GM15510 (cell line): Measurements from ENCODE around the gene RAET1E.

ENCODE experiments used
- POLR2A ChIP-seq: IDR thresholded peaks from 3 replicates; pipeline ENCODE4 v1.6.1; 2011; ENCODE audit warnings: borderline replicate concordance; ENCODE audit not compliant: insufficient read length; ENCODE audit errors: extremely low read depth

RAET1E gene

DNA sequence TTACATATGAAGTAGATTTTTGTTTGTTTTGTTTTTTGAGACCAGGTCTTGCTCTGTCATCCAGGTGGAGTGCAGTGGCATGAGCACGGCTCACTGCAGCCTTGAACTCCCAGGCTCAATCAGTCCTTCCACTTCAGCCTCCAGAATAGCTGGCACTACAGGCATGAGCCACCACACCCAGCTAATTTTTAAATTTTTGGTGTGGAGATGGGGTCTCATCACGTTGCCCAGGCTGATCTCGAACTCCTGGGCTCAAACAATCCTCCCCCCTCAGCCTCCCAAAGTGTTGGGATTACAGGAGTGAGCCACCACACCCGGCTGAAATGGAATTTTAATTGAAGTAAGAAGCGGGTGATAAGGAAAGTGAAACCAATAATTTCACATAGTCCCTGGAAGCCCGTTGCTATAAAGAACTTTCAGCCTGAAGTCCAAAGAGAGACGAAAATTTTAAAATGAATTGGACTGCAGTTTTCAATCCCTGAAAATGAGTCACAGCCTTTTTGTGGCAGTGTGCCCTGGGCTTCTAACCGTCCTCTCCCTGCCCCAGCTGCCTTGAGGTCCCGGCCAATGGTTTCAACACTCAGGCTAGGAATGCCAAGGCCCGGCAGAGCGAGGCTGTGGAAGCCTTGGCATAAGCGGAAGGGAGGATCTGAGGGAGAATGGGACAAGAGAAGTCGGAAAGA, 757 bp downstream of the RAET1E start:
- no peak for TF ChIP-seq POLR2A

DNA sequence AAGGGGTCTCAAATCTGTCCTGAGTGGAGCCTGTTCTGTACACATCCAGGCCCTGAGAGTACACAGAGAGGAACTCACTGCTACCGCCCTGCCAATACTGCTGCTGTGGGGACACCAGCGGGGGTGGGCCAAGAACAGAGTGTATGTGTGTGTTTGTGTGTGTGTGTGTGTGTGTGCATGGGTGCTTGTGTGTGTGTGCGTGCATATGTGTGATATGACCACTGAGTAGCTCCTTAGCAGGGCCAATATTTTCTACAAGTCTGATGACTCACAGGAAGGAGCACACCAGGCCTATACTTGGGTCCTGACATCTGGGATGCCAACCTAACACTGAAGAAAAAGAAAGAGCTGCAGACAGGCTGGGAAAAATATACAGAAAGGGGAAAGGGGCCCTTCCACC, 1.4 kb downstream of the RAET1E start:
- no peak for TF ChIP-seq POLR2A

DNA sequence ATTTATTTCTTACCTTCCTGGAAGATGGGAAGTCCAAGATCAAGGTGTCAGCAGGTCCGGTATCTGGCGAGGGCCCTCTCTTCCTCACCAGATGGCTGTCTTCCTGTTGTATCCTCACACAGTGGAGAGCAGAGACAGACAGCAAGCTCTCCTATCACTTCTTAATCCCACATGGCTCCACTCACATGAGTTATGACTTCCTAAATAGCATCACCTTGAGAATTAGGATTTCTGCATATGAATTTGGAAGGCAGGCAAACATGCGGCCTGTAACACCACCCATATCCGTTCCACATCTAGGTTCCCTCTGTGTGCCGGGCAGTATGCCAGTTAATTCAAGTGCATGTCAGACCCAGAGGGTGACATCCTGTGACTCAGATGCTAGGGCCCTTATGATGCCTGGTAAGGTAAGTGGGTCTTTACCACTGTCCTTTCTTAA, 2.1 kb downstream of the RAET1E start:
- no peak for TF ChIP-seq POLR2A

DNA sequence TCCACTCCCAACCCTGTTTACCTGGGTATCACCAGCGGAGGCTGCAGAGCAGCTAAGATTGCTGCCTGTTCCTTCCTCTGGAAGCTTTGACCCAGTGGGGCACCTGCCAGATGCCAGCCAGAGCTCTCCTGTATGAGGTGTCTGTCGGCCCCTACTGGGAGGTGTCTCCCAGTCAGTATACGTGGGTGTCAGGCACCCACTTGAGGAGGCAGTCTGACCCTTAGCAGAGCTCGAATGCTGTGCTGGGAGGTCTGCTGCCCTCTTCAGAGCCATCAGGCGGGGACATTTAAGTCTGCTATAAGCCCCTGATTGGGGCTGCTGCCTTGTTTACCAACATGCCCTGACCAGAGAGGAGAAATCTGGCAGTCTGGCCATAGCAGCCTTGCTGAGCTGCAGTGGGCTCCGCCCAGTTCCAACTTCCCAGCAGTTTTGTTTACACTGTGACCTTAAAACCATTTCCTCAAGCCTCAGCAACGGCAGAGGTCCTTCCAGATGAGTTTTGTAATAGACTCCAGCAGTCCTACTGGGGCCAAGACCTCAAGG, 2.8 kb downstream of the RAET1E start:
- TF ChIP-seq POLR2A: no peak

DNA sequence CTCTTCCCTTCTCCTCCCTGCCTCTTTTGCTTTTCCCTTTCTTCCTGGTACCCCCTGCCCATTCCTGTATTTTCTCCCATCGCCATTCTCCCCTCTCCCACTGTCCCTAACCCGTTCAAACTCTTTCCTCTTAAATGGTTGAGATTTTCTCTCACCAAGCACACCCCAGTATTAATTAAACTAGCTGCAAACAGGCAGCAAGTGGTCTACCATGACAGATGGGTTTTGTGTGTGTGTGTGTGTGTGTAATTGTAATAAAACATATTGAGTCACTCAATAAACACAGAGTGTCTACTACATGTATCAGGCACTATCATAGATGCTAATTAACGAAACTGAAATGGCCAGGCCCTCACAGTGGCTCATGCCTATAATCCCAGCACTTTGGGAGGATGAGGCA, 6.7 kb downstream of the RAET1E start:
- no peak for TF ChIP-seq POLR2A

DNA sequence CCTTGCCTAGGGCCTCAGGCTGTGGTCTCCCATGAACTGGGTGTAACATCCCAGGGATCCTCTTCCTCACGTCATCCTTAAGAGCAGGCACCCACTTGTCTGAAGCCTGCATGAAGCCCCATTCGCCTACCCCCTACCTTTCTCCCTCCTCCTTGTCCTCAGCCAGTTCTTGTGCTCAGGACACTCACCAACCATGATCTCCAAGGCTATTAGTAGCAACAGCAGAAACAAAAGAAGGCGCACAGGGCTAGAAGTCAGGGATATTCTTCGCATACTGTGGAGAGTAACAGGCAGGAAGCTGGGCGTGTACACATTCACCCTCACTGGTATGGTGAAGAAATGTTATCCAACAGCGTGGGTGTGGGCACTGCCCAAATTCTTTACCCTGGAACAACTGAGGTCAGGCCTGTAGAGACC, 7.3 kb downstream of the RAET1E start:
- TF ChIP-seq POLR2A: no peak

DNA sequence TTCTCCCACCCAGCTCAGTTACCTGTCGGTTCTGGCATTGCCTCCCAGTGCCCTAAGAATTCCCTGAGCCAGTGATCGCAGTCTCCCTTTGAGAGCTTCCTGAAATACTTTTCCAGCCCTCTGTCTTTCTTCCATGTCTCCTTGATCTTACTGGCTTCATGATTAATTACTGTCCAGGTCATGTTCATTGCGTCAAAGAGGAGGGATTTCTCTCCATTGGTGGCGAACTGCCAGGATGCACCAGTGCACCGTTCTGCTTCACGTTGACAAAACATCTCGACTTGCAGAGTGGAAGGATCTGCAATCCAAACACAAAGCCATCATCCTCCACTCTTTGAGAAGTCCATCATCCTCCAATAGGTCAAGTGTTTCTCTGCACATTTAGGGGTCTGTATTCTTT, 8.6 kb downstream of the RAET1E start:
- no peak for TF ChIP-seq POLR2A

DNA sequence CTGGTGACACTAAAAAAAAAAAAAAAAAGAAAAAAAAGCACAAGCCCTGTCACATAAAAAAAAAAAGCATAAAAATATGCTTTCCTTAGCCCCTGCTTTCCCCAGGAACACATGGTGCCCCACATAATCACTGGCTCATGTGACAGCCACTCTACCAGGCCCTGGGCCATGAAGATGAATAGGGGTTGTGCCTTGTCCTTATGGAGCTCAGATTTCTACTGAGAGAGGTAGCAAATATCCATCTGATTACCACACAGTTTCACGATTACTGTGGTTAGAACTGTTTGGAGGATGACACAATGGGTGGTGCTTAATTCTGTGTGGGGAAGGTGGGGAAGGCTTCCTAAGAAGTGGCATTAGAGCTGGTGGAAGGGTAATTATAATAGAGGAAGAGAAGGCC, 9.3 kb downstream of the RAET1E start:
- TF ChIP-seq POLR2A: no peak

DNA sequence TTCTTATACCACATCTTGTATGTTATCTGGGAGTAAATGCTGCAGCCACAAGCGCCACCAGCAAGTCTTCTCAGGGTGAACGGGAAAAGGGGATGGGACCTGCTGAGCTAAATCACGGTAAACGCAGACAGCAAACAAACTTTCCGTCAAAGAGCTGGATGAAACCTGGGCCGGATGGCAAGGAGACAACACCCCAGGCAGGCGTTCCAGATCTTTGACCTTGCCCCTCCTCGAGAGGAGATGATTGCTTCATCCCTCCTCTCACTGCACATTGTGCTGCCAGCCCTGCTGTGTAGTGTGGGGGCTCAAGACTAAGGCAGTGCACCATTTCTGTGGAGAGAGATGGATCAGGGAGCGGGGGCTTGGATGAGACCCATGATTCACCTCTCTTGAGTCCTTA, 9.8 kb downstream of the RAET1E start:
- no peak for TF ChIP-seq POLR2A

DNA sequence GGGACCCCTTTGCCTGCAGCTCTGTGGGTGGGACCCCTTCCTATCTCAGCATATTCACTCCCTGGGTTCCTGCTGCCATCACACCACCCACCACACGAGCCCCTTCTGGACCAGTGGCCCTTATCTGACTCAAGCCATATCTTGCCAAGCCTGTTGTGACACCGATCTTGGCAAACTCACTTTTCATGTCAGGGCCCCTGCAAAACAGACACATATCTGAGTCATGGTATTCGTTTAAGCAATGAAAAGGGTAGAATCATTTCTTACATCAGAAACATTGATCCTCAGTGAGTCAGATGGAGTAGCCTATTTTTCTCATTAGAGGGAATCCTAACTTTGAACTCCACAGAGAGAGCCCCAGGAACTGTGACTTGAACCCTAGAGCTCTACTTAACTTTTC, 10.6 kb downstream of the RAET1E start:
- TF ChIP-seq POLR2A: no peak

DNA sequence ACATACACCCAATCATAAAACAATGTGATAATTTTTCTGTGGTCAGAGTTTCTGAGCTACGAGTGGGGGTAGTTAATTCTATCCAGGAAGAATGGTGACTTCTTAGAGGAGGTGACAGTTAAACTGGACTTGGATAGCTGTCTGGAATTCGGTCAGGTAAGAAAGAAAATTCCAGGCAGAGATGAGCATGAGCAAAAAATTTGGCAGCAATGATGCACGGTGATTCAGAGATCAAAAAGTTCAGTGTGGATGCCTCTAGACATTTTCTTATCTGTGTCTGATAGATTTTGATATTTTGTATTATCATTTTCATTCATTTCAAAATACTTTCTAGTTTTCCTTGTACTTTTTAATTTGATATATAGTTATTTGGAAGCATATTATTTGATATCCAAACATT, 12.0 kb downstream of the RAET1E start:
- TF ChIP-seq POLR2A: no peak

DNA sequence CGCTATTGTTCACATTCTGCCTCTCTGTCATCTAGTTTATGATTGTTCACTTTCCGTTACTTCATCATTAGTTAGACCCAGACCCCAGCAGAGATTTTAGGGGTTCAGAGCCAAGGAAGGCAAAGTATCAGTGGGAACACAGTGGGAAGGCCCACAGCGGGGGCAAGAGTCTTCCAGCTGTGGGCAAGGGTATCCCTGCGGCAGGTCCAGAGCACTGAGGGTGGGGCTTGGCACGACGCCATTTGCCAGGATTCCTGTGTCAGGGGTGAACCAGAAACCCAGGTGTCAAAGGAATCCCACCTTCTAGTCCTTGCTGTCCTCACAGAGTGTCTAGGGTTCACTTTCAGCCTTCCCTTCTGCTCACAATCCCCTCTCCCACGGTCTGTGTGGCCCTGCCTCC, 13.3 kb downstream of the RAET1E start:
- no peak for TF ChIP-seq POLR2A

DNA sequence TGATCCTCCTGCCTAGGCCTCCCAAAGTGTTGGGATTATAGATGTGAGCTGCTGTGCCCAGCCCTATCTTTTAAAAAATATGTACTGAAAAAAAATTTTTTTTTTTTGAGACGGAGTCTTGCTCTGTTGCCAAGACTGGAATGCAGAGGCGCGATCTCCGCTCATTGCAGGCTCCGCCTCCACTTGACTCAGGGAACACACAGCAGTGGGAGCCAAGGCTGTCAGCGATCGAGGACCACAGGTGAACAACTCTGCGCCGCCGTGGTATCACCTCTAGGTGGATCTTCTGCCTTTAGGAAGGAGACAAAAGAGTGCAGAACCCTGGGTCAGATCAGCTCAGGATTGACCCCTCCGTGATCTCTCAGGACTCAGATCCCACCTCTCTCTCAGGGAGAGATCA, 13.7 kb downstream of the RAET1E start:
- TF ChIP-seq POLR2A: no peak

DNA sequence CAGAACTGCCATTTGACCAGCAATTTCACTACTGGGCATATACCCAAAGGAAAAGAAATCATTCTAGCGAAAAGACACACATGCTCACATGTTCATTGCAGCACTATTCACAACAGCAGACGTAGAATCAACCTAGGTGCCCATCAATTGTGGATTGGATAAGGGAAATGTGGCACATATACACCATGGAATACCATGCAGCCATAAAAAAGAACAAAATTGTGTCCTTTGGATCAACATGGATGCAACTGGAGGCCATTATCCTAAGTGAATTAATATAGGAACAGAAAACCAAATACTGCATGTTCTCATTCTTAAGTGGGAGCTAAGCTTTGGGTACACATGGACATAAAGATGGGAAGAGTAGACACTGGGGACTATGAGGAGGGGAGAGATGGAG, 16.1 kb downstream of the RAET1E start:
- TF ChIP-seq POLR2A: no peak

DNA sequence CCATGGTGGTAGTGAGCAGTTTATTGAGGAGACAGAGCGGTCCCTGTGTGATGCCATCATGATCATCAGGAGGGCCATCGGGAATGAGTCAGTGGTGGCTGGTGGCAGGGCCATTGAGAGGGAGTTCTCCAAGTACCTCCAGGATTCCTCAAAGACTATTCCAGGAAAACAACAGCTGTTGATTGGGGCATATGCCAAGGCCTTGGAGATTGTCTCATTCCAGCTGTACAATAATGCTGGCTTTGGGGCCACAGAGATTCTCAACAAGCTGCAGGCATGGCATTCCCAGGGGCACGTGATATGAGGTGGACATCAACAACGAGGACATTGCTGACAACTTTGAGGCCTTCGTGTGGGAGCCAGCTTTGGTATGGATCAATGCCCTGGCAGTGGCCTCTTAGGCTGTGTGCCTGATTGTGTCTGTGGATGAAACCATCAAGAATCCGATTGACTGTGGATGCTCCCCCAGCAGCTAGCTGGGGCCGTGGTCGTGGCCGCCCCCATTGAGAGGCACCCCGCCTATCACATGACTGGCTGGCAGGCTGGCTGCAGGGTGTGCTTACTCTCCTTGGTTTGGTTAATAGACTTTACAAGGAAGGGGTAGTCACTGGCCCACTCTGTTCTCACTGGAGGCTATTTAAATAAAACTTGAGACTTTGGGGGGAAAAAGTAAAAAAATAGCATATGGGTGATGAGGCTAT, 16.7 kb downstream of the RAET1E start:
- no peak for TF ChIP-seq POLR2A

DNA sequence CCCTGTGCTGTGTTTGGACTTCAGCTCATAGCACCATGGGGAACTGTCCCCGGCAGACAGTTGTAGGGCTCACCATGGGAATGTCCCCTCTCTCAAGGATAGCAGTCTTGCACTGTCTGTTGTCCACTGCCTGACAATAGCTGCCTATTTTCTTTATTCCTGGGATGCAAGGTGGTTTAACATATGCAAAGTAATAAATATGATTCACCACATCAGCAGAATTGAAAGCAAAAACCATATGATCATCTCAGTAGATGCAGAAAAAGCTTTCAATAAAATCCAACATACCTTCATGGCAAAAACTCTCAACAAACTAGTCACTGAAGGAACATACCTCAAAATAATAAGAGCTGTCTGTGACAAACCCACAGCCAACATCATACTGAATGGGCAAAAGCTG, 20.3 kb downstream of the RAET1E start:
- no peak for TF ChIP-seq POLR2A
